ENCODE results near the gene MKRN2.

- TF ChIP-seq CTCF (IDR thresholded peaks at IDR 0.05), result no peak
- TF ChIP-seq POLR2A (IDR thresholded peaks at IDR 0.05), result no peak
These were observed 585 bp upstream of the MKRN2 start for GRCh38 chr3:12556314-12556689.

All from testis (tissue), 2 donors.